ENCODE results near the gene HOXB3. TPM values are rescaled to one million over a fixed set of nuclear protein-coding genes. Genes with fewer than 3 reads are reported as not detected.

Gene HOXB3
- total RNA-seq, 3 donors from 2014 or later (not counting 1 experiment from before 2014, with no cell fraction given) = 7.9 to 15.6 (median 15.3) TPM

DNA sequence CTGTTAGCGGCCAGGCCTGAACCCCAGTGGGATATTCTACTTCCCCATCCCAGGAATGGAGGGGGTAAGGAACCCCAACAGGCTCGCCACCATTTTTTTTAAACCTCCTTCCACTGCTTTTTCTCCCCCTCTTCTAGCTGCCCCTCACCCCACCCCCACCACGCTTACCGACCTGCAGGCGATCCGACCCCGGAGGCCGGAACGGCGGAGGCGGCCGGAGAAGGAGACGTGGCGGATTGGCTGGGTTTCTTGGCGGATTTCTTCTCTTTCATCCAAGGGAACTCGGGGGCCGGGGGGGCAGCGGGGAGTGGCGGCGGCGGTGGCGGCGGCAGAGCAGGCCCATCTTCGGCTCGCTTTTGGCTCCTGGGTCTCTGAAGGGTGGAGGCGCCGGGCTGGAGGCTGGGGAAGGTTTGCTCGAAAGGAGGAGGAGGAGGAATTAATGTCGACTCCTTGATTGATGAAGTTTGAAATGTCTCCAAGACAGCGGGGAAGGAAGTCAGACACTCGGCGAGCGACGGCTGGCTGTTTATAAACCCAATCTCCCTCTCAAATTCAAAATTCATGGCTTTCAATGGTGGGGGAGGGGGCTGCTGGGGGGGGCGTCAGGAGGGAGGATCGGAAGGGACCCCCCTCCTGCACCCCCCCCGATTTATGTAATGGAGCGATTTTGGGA lies 45.6 kb downstream of the HOXB3 start:
- H3K4me1 Mint-ChIP-seq = peaks cover 73 to 74% of the 10 kb centered on the region in 2 donors
- Histone ChIP-seq H3K36me3 (ENCODE audit: control insufficient read depth, insufficient read depth, low read length) (no peaks in the 10 kb centered on the region), H3K4me3 (ENCODE audit: low read length) (peak overlapping the region; percentile 77), H3K27ac (ENCODE audit: low read length) (peak overlapping the region; percentile 95), H3K9me3 (ENCODE audit: control insufficient read depth, insufficient read depth, low read length) (no peaks in the 10 kb centered on the region), H3K4me1 (ENCODE audit: control insufficient read depth, insufficient read depth, low read length) (peaks cover 62% of the 10 kb centered on the region), H3K27me3 (ENCODE audit: control insufficient read depth, insufficient read depth, low read length) (no peaks in the 10 kb centered on the region)
- WGBS (ENCODE audit: insufficient coverage) = 5% methylated on average over 28 of the region's 38 CpGs
- H3K27me3 Mint-ChIP-seq (ENCODE audit: low read depth in 2 of 2) = peaks cover 0 to 23% of the 10 kb centered on the region in 2 donors
- peak in 1 of 3 donors; percentile 8 for ATAC-seq
- peaks cover 7% of the 10 kb centered on the region for H3K36me3 Mint-ChIP-seq
- DNase-seq = peak in 1 of 2 donors; percentile 60
- peak overlapping the region; percentile 94 to 99 for H3K27ac Mint-ChIP-seq
- TF ChIP-seq CTCF (IDR thresholded peaks at IDR 0.05) = no peak
- H3K9me3 Mint-ChIP-seq = no peaks in the 10 kb centered on the region
- intact Hi-C loops (cut with micrococcal nuclease) = no loop called here
- peak overlapping the region; percentile 99 for H3K4me3 Mint-ChIP-seq

GRCh38 chr17:48543854-48544348 lies 46.1 kb downstream of the HOXB3 start:
- Histone ChIP-seq H3K27me3 (ENCODE audit: control insufficient read depth, insufficient read depth, low read length) (no peaks in the 10 kb centered on the region), H3K4me1 (ENCODE audit: control insufficient read depth, insufficient read depth, low read length) (peaks cover 62% of the 10 kb centered on the region), H3K27ac (ENCODE audit: low read length) (peak overlapping the region; percentile 95), H3K4me3 (ENCODE audit: low read length) (peak overlapping the region; percentile 77), H3K36me3 (ENCODE audit: control insufficient read depth, insufficient read depth, low read length) (no peaks in the 10 kb centered on the region), H3K9me3 (ENCODE audit: control insufficient read depth, insufficient read depth, low read length) (no peaks in the 10 kb centered on the region)
- H3K27me3 Mint-ChIP-seq (ENCODE audit: low read depth in 2 of 2) = peaks cover 0 to 23% of the 10 kb centered on the region in 2 donors
- DNase-seq (peak in 1 of 2 donors; percentile 52), ATAC-seq (peak; percentile 24 to 45 (median 30))
- no peak for TF ChIP-seq CTCF (IDR thresholded peaks at IDR 0.05)
- peaks cover 7% of the 10 kb centered on the region for H3K36me3 Mint-ChIP-seq
- H3K4me3 Mint-ChIP-seq = peak overlapping the region; percentile 99
- no peaks in the 10 kb centered on the region for H3K9me3 Mint-ChIP-seq
- H3K27ac Mint-ChIP-seq = peak overlapping the region; percentile 94 to 99
- peaks cover 73 to 74% of the 10 kb centered on the region in 2 donors for H3K4me1 Mint-ChIP-seq
- intact Hi-C loops (cut with micrococcal nuclease) = loop anchor here (2.0 kb wide), 1 partner anchor 15 kb away; no protein-coding TSS in a partner anchor
- WGBS (ENCODE audit: insufficient coverage) = 0% methylated on average over 18 of the region's 20 CpGs

GRCh38 chr17:48543107-48543853 lies 46.8 kb downstream of the HOXB3 start:
- H3K4me1 ChIP-seq (ENCODE audit: control insufficient read depth, insufficient read depth, low read length) = peaks cover 57% of the 10 kb centered on the region
- H3K36me3 ChIP-seq (ENCODE audit: control insufficient read depth, insufficient read depth, low read length) = no peaks in the 10 kb centered on the region
- Mint-ChIP-seq H3K27ac (peak overlapping the region; percentile 94 to 99), H3K4me3 (peak overlapping the region; percentile 99), H3K4me1 (peaks cover 68 to 69% of the 10 kb centered on the region in 2 donors), H3K9me3 (no peaks in the 10 kb centered on the region), H3K27me3 (ENCODE audit: low read depth in 2 of 2) (peaks cover 0 to 23% of the 10 kb centered on the region in 2 donors), H3K36me3 (peaks cover 7% of the 10 kb centered on the region)
- H3K9me3 ChIP-seq (ENCODE audit: control insufficient read depth, insufficient read depth, low read length) = no peaks in the 10 kb centered on the region
- peak overlapping the region; percentile 95 for H3K27ac ChIP-seq (ENCODE audit: low read length)
- H3K27me3 ChIP-seq (ENCODE audit: control insufficient read depth, insufficient read depth, low read length) = no peaks in the 10 kb centered on the region
- ATAC-seq (peak; percentile 63 to 74 (median 71)), DNase-seq (peak; percentile 64 to 77)
- H3K4me3 ChIP-seq (ENCODE audit: low read length) = peak overlapping the region; percentile 77
- under 1% methylated on average over 72 of the region's 72 CpGs for WGBS (ENCODE audit: insufficient coverage)
- TF ChIP-seq CTCF (IDR thresholded peaks at IDR 0.05) = peak; percentile 36
- intact Hi-C loops (cut with micrococcal nuclease) = loop anchor here (2.0 kb wide), 1 partner anchor 14 kb away; no protein-coding TSS in a partner anchor
